ENCODE measurements around the gene PIGN. TPM values are rescaled to one million over a fixed set of nuclear protein-coding genes. Genes with fewer than 3 reads are reported as not detected.
"Not testable (repeated sequence)": the region's sequence is repeated elsewhere in the genome, so short reads cannot be mapped to it uniquely, and the experiment has no call there.

PIGN gene
- total RNA-seq, 2 donors from 2014 or later: 17.9 to 18.1 TPM

DNA sequence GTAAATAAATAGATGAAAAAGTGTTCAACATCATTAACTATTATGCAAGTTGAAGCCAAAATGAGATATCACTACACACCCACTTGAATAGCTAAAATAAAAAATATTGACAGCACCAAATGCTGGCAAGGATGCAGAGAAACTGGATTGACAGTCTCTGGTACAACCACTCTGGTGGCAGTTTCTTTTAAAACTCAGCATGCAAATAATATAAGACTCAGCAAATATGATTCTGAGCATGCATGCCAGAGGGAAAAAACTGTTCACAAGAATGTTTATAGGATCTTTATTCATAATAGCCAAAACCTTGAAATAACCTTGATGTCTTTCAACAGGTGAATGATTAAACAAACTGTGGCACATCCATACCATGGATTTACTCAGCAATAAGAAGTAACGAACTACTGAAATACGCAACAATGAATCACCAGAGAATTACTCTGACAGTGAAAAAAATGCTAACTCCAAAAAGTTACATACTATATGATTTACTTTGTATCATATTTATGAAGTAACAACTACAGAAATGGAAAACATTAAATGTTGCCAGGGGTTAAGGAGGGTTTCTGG, 131.8 kb downstream of the PIGN start:
- ATAC-seq: no peak
- H3K9me3 ChIP-seq (ENCODE audit: control insufficient read depth, low read length, poor library complexity, severe bottlenecking): peaks cover 5% of the 10 kb centered on the region
- H3K36me3 Mint-ChIP-seq (ENCODE audit: low read depth): peaks cover 6% of the 10 kb centered on the region
- no peak overlapping the region for H3K4me3 Mint-ChIP-seq
- no peak for DNase-seq
- no peaks in the 10 kb centered on the region for H3K27me3 Mint-ChIP-seq
- H3K27ac Mint-ChIP-seq: no peak overlapping the region
- H3K4me1 Mint-ChIP-seq: no peaks in the 10 kb centered on the region

DNA sequence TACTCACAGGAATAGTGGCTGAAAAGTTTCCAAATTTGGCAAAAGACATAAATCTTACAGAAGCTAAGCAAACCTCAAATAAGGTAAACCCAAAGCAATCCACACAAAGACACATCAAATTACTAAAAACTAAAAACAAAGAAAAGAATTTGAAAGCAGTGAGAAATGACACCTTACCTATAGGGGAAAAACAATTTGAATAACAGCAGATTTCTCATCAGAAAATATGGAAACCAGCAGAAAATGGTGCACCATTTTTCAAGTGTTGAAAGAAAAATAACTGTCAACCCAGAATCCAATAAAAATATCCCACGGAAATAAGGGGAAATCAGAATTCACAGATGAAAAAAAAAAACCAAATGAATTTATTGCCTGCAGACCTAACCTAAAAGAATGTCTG, 138.6 kb downstream of the PIGN start:
- H3K9me3 ChIP-seq (ENCODE audit: control insufficient read depth, low read length, poor library complexity, severe bottlenecking): no peaks in the 10 kb centered on the region
- Mint-ChIP-seq H3K36me3 (ENCODE audit: low read depth) (no peaks in the 10 kb centered on the region), H3K27me3 (no peaks in the 10 kb centered on the region), H3K27ac (no peak overlapping the region), H3K4me3 (no peak overlapping the region), H3K4me1 (no peaks in the 10 kb centered on the region)
- DNase-seq: no peak
- ATAC-seq: no peak

DNA sequence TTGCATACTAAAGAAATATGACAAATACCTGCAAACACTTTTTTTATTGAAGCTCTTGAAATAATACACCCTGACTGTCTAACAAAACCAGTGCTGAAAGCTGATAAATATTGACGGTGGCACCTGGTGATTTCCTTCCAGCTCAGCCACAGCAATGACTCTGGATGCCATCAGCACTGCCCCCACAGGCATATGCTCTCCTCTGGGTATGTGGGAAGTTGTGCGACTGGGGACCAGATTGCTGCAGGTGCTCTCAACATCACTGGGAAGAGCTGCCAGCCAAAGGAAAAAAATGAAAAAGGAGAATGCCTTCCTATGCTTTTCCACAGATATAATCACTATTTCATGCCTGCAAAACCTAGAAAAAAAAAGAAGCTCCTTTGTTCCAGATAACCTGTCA, 141.5 kb downstream of the PIGN start:
- Mint-ChIP-seq H3K4me3 (no peak overlapping the region), H3K27me3 (no peaks in the 10 kb centered on the region), H3K27ac (no peak overlapping the region), H3K36me3 (ENCODE audit: low read depth) (no peaks in the 10 kb centered on the region), H3K4me1 (no peaks in the 10 kb centered on the region)
- ATAC-seq: no peak
- no peaks in the 10 kb centered on the region for H3K9me3 ChIP-seq (ENCODE audit: control insufficient read depth, low read length, poor library complexity, severe bottlenecking)
- no peak for DNase-seq

DNA sequence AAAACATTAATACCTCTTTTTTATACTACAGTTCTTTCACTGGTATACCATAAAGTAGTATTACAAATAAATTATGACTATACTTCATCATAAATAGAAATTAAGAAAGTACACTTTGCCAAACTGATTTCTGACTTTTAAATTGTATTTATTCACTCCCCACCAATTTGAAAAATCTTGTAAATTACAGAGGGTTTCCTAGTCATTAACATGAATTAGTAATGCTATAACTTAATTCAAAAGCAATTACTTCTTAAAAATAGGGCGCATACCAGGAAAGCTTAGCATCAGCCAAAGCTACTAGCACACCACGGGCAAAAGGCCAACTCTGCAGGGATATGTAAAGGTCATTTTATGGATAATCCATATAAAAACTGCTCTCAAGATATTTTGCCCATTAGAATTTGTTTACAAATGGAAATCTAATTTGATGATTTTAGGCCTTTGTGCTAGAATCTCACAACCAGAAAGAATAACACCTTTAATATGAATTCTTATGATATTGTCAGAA, 142.3 kb downstream of the PIGN start:
- H3K9me3 ChIP-seq (ENCODE audit: control insufficient read depth, low read length, poor library complexity, severe bottlenecking): no peaks in the 10 kb centered on the region
- Mint-ChIP-seq H3K4me3 (no peak overlapping the region), H3K4me1 (no peaks in the 10 kb centered on the region), H3K27me3 (no peaks in the 10 kb centered on the region), H3K27ac (no peak overlapping the region), H3K36me3 (ENCODE audit: low read depth) (no peaks in the 10 kb centered on the region)
- ATAC-seq (no peak), DNase-seq (no peak)

DNA sequence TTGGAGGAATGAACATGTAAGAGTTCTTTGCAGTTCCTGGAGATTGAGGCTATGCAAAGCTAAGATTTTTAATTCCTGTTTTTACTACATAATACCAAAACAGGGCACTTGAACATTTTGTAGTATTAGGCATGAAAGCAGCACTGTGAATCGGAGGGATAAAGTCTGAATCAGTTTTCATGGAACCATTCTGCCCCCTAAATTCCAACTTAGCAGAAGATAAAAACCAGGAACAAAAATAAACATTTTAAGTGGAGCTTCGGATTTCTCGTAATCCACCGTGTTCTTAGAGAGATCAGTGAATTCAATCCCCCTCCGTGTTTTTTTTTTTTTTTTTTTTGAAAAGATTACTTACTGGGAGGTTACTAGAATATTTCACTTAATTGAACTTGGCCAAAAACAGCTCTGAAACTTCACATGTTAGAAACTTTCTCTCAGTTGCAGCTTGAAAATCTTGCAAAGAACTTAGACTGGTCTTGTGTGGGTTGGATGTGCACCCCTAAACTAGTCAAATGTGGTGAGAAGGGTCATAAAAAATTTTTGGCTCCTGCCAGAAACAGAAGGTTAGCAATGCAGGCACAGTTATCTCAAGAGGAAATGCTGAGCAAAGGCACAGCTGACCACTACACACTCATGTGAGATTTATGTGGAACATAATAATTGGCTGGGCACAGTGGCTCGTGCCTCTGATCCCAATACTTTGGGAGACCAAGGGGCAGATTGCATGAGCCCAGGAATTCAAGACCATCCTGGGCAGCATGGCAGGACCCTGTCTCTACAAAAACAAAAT, 148.7 kb downstream of the PIGN start:
- peaks cover 12% of the 10 kb centered on the region for H3K4me1 Mint-ChIP-seq
- no peaks in the 10 kb centered on the region for H3K9me3 ChIP-seq (ENCODE audit: control insufficient read depth, low read length, poor library complexity, severe bottlenecking)
- no peak overlapping the region for H3K27ac Mint-ChIP-seq
- H3K4me3 Mint-ChIP-seq: no peak overlapping the region
- H3K27me3 Mint-ChIP-seq: no peaks in the 10 kb centered on the region
- DNase-seq: no peak
- no peak for ATAC-seq
- H3K36me3 Mint-ChIP-seq (ENCODE audit: low read depth): no peaks in the 10 kb centered on the region

DNA sequence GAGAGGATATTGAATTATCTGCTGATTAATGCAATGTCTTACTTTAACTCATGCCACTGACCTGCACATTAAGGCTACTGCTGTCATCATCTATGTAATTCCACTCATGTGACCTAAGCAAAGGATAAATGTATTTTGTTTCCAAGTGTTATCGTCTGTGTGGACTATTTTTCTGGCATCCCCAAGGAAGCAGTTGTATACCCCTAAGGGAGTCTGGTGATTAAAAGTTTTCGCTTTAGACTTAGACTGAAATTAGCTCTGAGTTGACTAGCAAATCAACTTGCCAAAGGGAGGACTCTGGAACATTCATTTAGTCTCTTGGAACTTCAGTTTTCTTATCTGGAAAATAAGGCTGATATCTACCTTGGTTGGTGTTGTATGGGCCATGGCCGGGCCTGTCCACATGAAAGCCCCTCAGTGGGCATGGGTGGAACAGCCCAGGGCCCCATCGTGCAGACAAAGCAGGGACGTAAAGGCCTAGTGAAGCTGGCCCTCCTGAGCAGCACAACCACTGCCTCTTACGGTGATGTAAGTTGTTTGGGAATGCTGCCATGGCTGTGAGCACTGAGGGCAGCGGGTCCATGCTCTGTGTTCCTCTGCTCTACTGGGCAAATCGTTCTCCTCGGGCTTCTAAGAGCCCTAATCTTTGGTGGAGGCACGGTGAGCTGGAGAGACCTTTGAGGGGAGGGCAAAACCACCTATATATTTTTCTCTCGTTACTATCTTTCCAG, 149.7 kb downstream of the PIGN start:
- Mint-ChIP-seq H3K27ac (no peak overlapping the region), H3K36me3 (ENCODE audit: low read depth) (no peaks in the 10 kb centered on the region), H3K4me1 (peaks cover 14% of the 10 kb centered on the region), H3K27me3 (no peaks in the 10 kb centered on the region), H3K4me3 (no peak overlapping the region)
- no peak for ATAC-seq
- no peak for DNase-seq
- H3K9me3 ChIP-seq (ENCODE audit: control insufficient read depth, low read length, poor library complexity, severe bottlenecking): no peaks in the 10 kb centered on the region

DNA sequence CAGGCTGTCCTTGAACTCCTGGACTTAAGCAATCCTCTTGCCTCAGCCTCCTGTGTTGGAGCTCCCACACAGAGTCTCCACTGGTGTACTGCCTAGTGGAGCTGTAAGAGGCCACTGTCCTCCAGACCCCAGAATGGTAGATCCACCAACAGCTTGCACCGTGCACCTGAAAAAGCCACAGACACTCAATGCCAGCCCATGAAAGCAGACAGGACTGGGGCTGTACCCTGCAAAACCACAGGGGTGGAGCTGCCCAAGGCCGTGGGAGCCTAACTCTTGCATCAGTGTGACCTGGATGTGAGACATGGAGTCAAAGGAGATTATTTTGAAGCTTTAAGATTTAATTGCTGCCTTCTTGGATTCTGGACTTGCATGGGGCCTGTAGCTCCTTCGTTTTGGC, 152.6 kb downstream of the PIGN start:
- not testable (repeated sequence) for H3K36me3 Mint-ChIP-seq (ENCODE audit: low read depth); H3K9me3 ChIP-seq (ENCODE audit: control insufficient read depth, low read length, poor library complexity, severe bottlenecking); H3K27ac Mint-ChIP-seq; H3K27me3 Mint-ChIP-seq; DNase-seq; ATAC-seq
- H3K4me1 Mint-ChIP-seq: peaks cover 14% of the 10 kb centered on the region
- H3K4me3 Mint-ChIP-seq: peak overlapping the region; percentile 21

DNA sequence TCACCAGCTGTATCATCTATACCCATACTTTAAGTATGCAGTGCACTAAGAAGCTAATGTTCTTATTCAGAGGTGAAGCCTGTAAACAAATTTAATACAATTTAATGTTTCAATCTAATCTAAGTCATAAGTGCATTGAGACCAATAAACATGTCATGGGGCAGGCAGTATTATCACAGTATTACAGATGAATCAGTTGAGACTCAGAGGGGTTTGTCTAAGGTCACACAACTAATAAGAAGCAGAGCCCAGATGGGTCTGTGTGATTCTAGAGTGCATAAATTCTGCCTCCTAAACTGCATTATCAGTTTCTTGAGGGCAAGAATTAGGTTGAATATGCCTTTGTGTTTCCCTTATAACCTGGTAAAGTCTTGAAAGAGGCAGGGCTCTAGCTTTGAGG, 153.1 kb downstream of the PIGN start:
- ATAC-seq (no peak), DNase-seq (no peak)
- H3K27me3 Mint-ChIP-seq: no peaks in the 10 kb centered on the region
- H3K27ac Mint-ChIP-seq: no peak overlapping the region
- H3K4me1 Mint-ChIP-seq: peaks cover 14% of the 10 kb centered on the region
- no peak overlapping the region for H3K4me3 Mint-ChIP-seq
- no peaks in the 10 kb centered on the region for H3K36me3 Mint-ChIP-seq (ENCODE audit: low read depth)
- H3K9me3 ChIP-seq (ENCODE audit: control insufficient read depth, low read length, poor library complexity, severe bottlenecking): no peaks in the 10 kb centered on the region

DNA sequence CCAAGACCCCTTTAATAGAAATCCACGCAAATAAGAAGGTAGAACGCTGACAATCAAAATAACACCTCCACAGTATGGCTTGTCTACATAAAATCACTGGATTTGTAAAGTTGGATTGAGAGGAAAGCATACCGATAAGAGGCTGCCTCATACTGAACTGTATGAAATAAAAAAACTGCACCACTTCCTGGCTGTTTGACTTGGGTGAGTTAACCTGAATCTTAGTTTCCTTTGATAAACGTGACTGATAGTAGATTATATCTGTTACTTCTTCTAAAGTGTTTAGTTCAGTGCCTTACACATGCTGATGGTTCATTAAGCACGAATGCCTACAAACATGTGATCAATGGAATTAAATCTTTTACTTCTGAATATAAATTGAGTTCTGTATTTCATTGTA, 153.6 kb downstream of the PIGN start:
- no peaks in the 10 kb centered on the region for H3K27me3 Mint-ChIP-seq
- H3K9me3 ChIP-seq (ENCODE audit: control insufficient read depth, low read length, poor library complexity, severe bottlenecking): no peaks in the 10 kb centered on the region
- DNase-seq: no peak
- peak overlapping the region; percentile 9 for H3K4me3 Mint-ChIP-seq
- H3K36me3 Mint-ChIP-seq (ENCODE audit: low read depth): no peaks in the 10 kb centered on the region
- no peak overlapping the region for H3K27ac Mint-ChIP-seq
- peak; percentile 86 for ATAC-seq
- H3K4me1 Mint-ChIP-seq: peaks cover 14% of the 10 kb centered on the region

DNA sequence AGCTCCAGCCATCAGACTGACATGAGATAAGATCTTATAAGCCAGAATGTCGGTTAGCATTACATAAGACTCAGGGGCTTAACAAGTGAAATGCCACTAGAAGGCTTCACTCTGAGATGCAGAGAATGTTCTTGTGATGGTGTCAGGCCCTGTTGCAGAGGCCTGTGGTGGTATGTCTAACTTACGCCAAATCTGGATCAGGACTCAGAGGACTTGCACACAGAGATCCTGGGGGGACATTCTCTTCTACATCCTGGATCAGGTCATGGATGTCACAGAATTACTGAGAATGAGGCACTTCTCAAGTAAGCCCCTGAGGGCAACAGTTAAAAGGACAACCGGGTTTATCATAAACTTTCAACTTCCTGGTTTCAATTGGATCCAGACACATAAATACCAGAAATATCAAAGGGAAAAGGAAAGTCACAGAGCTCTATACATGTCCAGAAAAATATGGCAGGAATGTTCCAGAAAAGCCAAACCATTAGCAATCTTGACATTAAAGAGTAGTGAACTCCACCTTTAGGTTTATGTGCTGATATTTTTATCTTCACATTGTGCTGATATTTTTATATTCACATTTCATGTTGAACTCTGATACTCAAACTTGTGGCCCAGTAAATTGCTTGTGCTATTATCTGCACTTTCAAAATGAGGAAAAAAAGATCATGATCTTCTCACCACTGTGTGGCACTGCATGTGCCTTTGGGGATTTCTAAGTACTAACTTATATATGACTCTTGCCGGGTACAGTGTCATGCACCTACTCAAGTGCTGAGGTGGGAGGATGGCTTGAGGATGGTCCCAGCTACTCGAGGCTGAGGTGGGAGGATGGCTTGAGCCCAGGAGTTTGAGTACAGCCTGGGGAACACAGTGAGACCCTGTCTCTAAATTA, 156.5 kb downstream of the PIGN start:
- Mint-ChIP-seq H3K4me3 (no peak overlapping the region), H3K4me1 (peaks cover 14% of the 10 kb centered on the region), H3K27ac (no peak overlapping the region), H3K36me3 (ENCODE audit: low read depth) (peaks cover 2% of the 10 kb centered on the region), H3K27me3 (peaks cover 4% of the 10 kb centered on the region)
- ATAC-seq: no peak
- no peak for DNase-seq
- H3K9me3 ChIP-seq (ENCODE audit: control insufficient read depth, low read length, poor library complexity, severe bottlenecking): no peaks in the 10 kb centered on the region

DNA sequence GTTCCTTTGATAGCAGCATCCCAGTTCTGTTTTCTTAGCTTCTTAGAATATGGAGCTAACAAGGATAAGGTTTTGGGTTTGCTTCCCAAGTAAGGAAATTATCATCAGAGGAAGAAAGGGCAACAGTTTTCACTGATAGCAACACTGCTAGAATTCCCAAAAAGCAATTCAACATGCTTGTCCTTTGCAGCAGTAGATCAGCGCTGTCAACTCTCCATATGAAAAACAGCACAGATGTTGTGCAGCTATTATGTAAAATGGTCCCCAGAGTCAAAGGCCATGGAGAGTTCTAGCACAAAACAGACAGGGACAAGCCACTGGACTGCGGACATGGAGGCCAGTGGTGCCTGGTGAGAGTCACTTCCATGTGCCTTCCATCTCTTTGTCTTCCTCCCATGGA, 158.1 kb downstream of the PIGN start:
- Mint-ChIP-seq H3K4me3 (no peak overlapping the region), H3K36me3 (ENCODE audit: low read depth) (peaks cover 2% of the 10 kb centered on the region), H3K27ac (no peak overlapping the region), H3K27me3 (peaks cover 12% of the 10 kb centered on the region), H3K4me1 (peaks cover 8% of the 10 kb centered on the region)
- DNase-seq (no peak), ATAC-seq (no peak)
- H3K9me3 ChIP-seq (ENCODE audit: control insufficient read depth, low read length, poor library complexity, severe bottlenecking): no peaks in the 10 kb centered on the region

DNA sequence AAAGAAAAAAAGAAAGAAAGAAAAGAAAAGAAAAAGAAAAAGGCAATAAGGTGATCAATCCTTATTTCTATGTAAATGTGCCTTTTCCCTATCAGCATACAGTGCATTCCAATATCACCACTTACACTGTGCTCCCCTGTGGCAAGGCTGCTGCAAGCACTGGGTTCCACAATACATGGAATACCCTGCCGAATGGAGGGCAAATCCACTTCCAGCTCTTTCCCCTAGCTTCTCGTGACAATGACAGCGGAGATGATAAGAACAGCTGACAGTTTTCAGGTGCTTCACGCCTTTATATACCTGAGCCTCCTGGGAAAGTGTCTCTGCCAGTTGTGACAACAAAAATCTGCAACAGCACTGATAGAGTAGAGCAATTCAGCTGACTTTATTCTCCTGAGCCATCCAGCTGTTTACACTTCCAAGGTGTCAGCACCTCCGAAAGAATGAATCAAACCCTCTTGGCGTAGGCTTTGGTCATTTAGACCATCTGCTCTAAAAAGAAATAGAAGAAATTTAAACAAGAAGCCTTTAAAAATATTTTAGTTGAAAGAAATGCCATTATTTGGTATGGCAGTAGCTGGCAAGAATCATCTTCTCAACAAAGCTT, 158.8 kb downstream of the PIGN start:
- no peak overlapping the region for H3K27ac Mint-ChIP-seq
- ATAC-seq: no peak
- H3K4me1 Mint-ChIP-seq: peaks cover under 1% of the 10 kb centered on the region
- DNase-seq: no peak
- H3K9me3 ChIP-seq (ENCODE audit: control insufficient read depth, low read length, poor library complexity, severe bottlenecking): no peaks in the 10 kb centered on the region
- peaks cover 12% of the 10 kb centered on the region for H3K27me3 Mint-ChIP-seq
- peaks cover 2% of the 10 kb centered on the region for H3K36me3 Mint-ChIP-seq (ENCODE audit: low read depth)
- H3K4me3 Mint-ChIP-seq: no peak overlapping the region

Data from T-helper 17 cell (primary cell).